Panc1 (cell line): ENCODE results near the gene ABHD12.

ENCODE experiments used
- POLR2AphosphoS5 ChIP-seq: IDR thresholded peaks from 2 replicates; pipeline ENCODE4 v1.6.1; 2012; ENCODE audit warnings: mild to moderate bottlenecking, low read depth, low read length, moderate library complexity
- SIN3A ChIP-seq: IDR thresholded peaks from 2 replicates; pipeline ENCODE4 v1.6.1; 2012; ENCODE audit warnings: low read depth, mild to moderate bottlenecking, low read length, moderate library complexity, borderline replicate concordance; ENCODE audit not compliant: insufficient read depth
- TF ChIP-seq, protein P1 (sequence below): fragments of 450-650 bp; IDR thresholded peaks from 2 replicates; pipeline ENCODE4 v1.5.1; 2017; ENCODE audit warnings: mild to moderate bottlenecking

DNA sequence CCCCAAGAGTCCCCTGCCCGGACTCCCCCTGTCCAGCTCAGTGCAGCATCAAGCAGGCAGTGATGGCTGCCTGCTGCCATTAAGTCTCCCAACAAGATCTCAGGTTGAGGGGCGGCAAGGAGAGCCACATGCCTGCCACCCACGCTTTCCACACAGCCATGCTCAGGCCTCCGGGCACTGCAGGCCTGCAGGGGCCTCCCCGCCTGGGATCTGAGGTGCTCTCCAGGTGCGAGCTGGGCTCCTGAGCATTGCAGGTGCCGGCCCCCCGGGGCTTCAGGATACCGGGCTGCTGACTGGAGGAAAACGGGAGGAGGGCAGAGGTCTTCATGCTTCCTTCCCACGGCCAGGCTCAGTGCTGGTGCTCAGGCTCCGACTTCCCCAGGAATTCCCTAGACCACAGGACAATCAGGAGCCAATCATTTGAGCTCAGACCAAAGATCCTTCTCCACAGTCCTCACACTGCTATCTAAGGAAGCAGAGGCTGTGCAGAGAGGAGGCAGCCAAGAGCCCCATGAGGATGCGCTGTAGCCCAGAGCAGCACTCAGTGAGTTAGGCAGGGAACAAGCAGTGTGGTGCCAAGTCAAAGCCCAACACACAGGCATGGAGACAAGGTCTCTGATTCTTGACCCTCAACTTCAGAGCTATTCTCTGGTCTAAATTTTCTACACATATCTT is 90.0 kb downstream of the ABHD12 start:
- TF ChIP-seq SIN3A (no peak), POLR2AphosphoS5 (no peak; the same call in none of the 2 replicates)
- TF ChIP-seq, protein P1, sequence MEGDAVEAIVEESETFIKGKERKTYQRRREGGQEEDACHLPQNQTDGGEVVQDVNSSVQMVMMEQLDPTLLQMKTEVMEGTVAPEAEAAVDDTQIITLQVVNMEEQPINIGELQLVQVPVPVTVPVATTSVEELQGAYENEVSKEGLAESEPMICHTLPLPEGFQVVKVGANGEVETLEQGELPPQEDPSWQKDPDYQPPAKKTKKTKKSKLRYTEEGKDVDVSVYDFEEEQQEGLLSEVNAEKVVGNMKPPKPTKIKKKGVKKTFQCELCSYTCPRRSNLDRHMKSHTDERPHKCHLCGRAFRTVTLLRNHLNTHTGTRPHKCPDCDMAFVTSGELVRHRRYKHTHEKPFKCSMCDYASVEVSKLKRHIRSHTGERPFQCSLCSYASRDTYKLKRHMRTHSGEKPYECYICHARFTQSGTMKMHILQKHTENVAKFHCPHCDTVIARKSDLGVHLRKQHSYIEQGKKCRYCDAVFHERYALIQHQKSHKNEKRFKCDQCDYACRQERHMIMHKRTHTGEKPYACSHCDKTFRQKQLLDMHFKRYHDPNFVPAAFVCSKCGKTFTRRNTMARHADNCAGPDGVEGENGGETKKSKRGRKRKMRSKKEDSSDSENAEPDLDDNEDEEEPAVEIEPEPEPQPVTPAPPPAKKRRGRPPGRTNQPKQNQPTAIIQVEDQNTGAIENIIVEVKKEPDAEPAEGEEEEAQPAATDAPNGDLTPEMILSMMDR = no peak; the same call in 1 of the 2 replicates
